HG03432 (cell line): ENCODE measurements around the gene TICRR.

Source experiments
- ATAC-seq: cut with Tn5 transposase; IDR thresholded peaks from one replicate; pipeline ENCODE4 v1.9.1; 2021; ENCODE audit warnings: mild to moderate bottlenecking, moderate library complexity; ENCODE audit not compliant: unreplicated experiment

The TICRR gene

DNA sequence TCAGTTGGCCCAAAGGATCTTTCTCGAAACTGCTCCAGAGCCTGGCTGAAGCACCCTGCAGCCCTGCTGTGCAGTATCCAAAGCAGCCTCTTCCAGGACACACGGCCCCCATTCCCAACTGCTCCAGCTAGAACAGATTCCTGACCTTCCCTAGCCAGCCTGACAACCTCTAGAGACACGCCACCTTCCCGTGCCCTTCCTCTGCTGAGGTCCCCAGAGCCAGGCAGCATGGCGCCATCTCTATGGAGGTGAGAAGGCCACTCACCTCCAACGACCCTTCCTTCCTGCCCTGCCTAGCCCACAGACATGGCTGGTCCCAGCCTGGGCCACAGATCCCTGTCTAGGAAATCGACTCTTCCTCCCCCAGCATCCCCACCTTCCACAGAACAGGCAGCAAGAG, 76.9 kb downstream of the TICRR start:
- ATAC-seq = no peak

GRCh38 chr15:89652666-89653065, 77.4 kb downstream of the TICRR start:
- no peak for ATAC-seq

DNA sequence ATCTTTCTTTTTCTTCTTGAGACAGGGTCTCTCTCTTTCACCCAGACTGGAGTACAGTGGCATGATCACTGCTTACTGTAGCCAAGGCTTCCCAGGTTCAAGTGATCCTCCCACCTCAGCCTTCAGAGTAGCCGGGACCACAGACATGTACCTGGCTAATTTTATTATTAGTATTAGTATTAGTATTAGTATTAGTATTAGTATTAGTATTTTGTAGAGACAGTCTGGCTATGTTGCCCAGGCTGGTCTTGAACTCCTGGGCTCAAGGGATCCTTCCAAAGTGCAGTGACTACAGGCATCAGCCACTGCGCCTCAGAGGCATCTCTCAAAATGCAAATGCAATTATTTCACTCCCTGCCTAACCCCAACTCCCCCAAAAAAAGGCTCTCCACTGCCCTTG, 78.3 kb downstream of the TICRR start:
- ATAC-seq = no peak

- ATAC-seq = no peak
These were observed 79.1 kb downstream of the TICRR start for GRCh38 chr15:89654301-89654761.

DNA sequence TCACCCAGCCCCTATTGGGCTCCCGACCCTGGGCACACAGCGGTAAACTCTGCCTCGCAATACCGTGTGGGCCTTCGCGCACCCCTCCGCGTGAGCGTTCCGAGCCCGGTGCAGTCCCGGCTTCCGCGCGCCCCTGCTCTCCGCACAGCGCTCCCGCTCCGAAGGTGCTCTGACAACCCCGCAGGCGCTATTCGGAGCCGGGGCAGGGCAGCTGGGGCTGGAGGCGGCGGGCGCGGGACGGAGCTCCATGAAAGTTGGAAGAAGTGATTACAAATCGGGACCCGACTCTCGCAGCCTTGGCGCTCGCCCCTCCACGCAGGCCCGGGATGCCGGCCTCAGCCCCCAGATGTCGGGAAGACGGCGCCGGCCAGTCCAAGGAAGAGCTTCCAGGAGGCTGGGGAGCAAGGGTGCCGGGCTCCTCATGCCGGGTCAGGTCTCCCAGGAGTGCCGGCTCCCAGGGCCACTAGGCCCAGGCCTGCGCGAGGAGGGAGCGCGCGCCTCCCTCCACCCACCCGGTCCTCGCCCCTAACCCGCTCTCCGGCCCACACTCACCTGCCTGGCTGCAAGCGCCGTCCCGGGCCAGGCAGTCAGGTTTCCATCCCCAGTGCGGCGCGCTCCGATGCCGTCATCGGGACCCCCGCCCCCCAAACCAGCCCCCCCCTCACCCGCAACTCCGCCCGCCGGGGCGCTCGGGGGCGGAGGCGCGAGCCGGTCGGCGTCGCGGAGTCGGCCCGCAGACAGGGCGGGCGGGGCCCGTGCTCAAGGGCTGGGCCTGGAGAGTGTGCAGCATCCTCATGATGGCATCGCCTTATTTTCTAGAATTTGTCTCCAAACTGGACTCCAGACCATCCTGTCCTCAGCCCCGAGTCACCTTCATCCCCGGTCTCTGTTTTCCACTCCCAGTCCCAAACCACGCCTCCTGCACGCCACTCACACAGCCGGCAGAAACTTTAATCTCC, 79.9 kb downstream of the TICRR start, which contains the start of gene KIF7:
KIF7 (minus strand) TSS at position 621 of the 959 bp plus-strand sequence. CDS start 2,537 bp downstream, outside the sequence.
- ATAC-seq = no peak

DNA sequence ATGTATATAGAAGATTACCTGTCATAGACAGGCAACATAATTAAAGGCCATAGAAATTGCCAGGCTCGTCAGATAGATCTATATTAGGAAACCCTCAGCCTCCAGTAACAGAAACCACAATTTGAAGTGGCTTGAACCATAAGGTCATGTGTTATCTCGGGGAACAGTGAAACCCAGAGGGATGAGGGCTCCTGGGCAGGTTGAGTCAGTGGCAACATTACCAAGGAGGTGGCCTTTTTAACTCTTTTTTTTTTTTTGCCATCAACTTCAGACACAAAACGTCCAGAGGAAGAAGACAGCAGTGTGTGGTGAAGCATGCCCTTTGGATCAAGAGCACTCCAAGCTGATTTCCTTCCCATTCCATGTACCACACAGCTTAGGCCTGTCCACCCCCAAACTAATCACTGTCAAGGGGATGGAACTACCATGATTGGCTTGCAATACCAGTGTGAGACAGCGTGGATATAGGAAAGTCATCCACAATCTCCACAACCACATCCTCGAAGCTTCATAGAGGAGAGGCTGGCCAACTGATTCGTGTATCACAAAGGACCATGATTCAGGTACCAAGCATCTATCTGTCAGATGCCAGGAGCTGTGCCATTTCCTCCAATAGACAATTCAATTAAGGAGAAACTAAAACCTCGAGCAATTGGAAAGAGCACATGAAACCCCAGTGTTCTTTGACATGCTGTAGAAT, 81.0 kb downstream of the TICRR start:
- ATAC-seq = no peak

DNA sequence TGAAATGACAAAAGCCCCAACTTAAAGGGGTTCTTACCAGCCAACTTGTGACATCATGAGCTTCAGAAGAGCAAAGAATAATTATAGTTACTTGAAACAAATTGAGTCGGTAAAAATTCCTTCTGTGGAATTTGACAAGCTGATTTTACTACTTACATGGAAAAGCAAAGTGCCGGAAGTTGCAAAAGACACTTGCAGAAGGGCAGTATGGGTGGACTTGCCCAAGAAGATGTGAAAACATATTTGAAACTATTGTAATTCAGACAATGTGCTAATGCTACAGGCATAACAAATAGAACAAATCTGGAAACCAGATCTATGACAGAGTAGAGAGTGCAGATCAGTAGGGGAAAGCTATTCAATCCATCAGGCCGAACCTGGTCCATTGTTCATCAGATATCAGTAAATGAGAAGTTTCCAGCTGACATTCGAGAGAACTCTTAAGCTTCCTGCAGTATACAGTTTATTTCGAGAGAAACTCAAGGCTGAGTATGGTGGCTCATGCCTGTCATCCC, 82.5 kb downstream of the TICRR start:
- ATAC-seq = no peak

- ATAC-seq = no peak
These were observed 84.0 kb downstream of the TICRR start for GRCh38 chr15:89659295-89659694.

GRCh38 chr15:89660556-89660955, 85.3 kb downstream of the TICRR start:
- no peak for ATAC-seq

DNA sequence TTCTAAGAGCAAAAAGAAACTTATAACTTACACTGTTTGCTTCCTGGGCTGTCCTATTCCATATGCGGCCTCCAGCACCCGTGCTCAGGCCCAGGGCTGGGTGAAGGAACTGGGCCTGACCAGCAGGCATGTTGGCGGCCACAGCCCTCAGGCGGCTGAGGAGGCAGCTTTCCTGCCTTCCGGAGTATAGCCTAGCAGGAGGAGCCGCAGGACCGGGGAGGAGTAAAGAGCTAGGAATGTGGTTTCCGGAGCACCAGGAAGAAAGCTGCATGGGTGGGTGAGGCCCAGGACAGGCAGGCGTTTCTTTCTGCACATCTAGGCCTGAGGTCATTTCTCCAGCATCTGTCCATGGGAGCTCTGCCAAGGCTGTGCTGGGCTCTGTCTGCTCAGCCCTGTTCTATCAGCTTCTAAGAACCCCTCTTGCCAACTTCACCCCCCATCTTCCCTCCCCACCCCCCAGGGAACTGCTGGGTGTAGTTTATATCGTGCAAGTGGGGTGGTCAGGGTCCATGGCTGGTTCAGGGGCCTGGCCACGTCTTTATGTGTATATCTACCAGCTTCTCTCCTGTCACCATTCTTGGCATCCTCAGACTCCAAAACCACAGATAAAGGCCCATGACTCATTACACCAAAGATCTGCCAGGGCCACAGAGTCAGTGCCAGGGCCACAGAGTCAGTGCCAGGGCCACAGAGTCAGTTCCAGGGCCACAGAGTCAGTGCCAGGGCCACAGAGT, 87.8 kb downstream of the TICRR start:
- ATAC-seq = no peak

DNA sequence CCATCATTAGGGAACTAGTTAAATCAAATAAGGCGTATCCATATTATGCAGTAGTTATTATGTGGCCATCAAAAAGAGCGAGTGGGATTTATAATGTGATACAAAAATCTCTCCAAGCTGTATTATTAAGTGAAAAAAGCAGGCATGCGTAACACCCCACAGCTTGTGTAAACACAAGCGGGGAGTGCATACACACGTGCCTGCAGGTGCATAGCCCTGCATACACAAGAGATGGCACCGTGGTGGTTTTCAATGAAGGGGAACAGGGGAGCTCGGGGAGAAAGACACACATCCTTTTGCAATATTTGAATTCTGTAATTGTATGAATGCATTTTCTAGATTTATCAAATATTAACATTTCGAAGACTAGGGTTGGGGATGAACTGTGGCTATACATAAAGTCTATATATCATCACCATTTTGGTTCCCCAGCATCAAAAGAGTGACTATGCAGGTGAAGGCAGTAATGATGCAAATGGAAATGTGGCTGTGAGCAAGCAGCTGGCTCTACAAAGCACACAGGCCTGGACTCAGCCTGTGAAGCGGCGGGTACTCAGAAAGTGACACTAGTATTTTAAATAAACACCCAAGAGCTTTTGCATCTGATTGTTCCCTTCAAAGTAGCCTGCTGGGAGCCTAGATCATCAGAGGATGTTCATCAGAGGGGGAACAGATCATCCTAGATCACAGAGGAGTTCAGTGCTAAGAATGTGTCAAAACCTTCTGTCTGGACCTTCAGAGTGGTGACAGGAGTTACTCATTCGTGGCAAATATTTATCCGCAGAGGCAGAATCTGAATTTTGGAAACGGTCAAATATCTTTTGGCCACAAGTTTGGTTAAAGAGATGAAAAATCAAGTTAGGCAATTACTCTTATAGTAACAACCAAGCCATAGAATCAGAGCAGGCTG, 89.4 kb downstream of the TICRR start:
- ATAC-seq = no peak

DNA sequence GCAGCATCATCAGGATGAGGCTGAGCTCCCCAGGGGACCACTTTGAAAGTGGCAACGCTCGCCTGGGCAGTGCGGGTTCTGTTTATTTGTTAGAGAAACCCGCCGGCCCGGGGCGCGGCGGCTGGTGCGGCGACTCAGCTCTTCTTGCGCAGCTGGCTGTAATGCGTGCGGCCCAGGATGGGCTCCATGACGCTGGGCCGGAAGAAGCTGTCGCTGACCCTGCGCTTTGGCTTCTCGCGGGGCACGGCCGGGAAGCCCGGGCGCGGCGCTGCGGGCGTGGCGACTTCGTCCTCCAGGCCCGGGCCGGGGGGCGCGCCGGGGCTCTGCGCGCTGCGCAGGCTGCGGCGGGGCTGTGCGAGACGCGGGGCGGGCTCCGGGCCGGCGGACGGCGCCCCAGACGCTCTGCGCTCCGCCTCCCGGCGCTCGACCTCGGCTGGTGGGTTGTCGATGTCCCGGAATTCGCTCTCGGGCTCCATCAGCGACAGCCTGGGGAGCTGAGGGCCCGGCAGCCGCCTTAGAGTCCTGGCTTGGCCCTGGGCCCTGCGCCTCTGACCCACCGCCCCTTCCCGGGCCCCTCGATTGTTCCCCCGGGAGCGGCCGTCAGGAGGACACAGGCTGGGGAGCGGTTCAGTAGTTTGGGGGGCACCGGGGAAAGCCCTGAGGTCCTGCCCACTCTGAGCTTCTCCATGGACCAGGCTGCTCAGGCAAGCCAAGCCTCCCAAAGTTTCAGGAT, 90.3 kb downstream of the TICRR start:
- ATAC-seq = peak; percentile 44

GRCh38 chr15:89666184-89666857, 91.1 kb downstream of the TICRR start:
- ATAC-seq = no peak

- no peak for ATAC-seq
These were observed 91.8 kb downstream of the TICRR start for GRCh38 chr15:89666858-89667705.

DNA sequence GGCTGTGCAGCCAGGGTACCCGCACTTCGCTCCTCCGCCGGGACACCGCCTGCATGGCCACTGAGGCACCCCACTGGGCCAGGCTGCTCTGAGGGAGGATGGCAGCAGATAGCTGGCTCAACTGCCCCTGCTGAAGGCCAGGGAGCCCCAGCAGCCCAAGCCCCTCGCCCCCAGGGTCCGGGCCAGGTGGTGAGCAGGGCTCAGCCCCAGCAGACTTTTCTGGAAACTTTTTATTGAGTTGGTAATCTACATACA, 92.4 kb downstream of the TICRR start:
- ATAC-seq = no peak

DNA sequence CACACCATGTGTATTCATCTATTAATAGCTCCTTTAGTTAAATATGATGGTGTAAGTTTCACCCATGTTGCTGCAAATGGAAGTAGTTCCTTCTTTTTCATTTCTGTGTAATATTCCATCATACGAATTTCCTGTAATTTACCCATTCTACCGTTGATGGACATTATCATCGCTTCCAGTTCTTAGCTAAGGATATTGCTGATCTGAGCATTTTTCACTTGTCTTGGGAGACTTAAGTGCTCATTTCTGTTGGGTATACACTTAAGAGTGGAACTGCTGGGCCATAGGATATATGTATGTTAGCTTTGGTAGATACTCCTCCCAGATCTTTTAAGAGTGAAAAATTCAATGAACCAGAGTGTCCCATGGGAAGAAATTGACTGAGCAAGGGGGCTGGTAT, 92.9 kb downstream of the TICRR start:
- ATAC-seq = no peak

- no peak for ATAC-seq
These were observed 94.1 kb downstream of the TICRR start for GRCh38 chr15:89669309-89669865.

DNA sequence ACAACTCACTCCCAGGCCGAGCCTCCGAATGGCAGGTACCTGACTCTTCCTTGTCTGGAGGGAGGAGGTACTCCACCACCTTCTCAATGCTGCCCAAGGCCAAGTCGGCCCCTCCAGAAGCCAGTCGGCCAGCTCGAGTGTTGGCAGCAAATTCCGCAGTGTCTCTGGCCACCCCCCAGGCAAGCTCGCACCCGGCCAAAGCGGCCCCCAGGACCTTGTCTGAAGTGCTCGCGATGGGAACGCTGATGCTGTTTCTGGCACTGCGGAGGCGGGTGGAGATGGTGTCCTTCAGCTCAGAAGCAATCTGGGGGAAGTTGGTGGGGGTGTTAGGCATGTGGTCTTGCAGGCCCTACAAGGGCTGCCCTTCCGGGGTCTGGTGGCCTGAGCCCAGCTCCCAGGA, 94.7 kb downstream of the TICRR start:
- no peak for ATAC-seq
